T-helper 22 cell (primary cell): ENCODE data around the gene GPR84.

ENCODE experiments used
- DNase-seq: peaks from one replicate; pipeline ENCODE4 v3.0.0-alpha.2; 2020; ENCODE audit warnings: low read depth

GPR84 gene

DNA sequence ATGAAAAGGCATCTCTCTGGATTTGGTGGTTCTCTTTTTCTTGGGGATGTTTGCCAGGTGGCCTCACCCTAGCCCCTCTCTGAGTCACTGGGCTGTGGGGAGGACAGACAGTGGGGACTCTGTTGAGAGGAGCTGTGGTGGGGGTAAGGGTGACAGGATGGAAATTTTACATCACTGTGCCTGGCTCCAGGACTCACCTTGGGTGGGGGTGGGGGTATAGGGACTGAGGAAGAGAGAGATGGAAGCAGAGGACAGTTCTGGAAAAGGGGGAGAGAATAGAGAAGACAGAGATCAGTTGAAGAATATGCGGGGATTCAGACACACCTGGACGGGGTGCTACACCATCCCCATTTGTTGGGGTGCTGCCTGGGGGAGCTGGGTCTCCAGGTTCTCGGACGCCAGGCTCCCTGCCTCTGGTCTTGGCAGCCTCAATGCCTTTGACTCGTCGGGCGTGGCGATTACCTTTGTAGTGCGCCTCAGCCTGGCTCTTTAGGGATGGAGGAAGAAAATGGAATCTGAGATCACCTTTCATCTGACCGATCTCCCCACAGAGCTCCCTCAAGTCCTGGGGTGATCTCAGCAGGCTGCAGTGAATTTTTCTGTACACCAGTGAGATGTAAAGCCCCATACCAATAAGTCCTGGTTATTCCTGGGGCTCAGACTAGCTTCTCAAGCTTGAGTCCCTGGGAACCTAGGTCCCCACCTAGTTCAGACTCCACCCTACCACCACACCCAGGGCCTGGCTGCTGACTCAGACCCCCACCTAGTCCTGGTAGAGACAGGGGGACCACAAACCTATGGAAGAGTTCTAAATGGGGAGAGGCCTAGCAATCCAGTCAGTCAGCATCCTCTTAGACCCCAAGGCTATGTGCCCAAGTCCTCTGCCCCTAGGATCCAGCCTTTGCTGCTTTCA, 9.6 kb upstream of the GPR84 start:
- no peak for DNase-seq

DNA sequence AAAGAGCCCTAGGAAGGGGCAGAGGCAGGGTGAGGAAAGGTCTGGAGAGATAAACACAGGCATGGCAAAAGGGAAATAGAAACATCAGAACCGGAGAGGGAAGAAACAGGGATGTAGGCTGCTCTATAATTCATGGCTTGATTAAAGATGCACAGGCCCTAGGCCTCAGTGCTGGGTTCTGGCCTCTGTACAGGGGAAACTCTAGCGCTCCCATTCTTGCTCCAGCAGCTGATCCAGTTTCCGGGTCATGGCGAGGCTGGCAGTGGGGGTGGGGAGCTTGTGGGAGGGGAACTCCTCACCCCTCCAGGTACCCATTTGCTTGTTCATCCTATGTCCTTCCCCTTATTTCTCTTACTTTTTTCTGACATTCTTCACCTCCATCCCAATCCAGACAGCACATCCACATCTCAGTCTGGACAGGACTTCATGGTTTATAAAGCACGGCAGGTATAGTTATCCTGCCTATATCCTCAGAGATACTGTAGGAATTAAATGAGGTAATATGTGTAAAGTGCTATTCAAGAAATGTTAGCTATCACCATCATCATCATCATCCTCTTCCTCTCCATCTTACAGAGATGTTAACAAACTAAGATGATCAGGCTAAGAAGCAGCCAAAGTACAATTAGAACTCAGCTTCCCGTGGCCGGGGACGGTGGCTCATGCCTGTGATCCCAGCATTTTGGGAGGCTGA, 8.0 kb upstream of the GPR84 start:
- DNase-seq, result no peak

DNA sequence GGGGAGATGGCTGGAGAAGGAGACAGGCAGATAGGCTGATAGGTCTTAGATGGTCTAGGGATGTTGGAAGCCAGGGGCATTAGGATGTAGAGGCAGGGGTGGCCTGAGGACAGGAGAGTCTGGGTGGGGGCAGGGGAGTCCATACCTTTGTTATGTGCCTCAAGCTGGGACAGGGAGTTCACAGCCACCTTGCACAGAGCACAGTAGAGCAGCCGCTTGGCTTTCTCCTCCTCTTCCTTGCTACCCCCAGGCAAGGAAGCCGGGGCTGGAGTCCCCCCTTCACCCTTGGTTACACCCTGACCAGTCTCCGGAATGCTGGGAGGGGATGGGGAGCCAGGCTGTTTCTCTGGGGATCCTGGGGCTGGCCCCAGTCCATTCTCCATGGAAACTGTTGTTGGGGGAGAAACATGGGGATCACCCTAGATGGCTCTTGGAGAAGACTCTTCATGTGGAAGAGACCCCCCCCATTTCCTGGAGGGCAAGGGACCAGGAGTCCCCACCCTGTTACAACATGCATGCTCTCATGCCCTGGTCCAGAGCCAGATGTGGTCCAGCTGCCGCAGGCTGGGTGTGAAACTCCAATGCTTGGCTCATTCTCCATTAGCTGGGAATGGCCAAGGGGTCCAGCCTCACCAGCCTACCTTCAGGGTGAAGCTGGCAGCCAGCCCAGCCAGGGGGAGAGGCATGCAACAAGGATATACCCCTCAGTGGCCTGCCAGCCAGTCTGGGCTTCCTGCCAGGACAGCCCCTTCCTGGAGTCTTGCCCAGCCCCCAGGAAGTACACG, 7.2 kb upstream of the GPR84 start:
- DNase-seq, result no peak

GRCh38 chr12:54370171-54370730, 6.0 kb upstream of the GPR84 start:
- no peak for DNase-seq

- DNase-seq, result no peak
Measured at GRCh38 chr12:54369597-54370131, 5.4 kb upstream of the GPR84 start.

- peak; percentile 69 for DNase-seq
Measured at GRCh38 chr12:54368709-54369596, 4.7 kb upstream of the GPR84 start.

- no peak for DNase-seq
Measured at GRCh38 chr12:54368025-54368708, 3.9 kb upstream of the GPR84 start.

DNA sequence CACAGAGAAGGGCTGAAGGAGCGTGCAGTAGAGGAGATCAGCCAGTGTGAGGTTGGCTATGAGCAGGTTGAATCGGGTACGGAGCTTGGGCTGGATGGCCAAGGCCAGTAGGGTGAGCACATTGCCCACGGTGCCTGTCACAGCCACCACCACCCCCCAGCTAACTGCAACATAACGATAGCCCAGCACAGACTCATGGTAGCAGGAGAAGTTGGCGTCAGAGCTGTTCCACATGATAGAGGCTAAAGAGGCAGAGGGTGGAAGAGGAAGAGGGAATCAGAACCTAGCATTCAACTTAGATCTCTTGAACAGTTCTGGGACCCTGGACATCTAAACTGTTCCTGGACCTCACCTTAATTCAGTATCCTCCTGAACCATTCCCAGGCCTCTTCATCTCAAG, 668 bp downstream of the GPR84 start:
- no peak for DNase-seq

DNA sequence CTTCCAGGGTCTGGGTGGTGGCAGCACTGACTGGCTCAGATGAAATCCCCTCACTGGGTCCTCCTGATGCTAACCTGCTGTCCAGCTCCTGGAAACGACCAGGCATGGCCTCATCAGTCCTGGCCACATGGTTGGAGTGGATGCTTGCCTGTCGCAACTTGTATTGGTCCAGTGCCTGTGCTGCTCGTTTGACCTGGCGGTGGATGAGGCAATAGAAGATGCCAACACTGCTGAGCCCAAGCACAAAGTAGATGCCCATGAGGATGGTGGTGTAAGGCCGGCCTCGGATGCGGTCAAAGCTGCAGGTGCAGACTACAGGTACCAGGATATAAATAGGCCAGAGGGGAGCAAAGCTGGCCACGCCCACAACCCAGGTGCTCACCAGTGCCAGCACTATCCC, 1.2 kb downstream of the GPR84 start:
- no peak for DNase-seq

GRCh38 chr12:54360717-54361456, 3.4 kb downstream of the GPR84 start:
- no peak for DNase-seq

DNA sequence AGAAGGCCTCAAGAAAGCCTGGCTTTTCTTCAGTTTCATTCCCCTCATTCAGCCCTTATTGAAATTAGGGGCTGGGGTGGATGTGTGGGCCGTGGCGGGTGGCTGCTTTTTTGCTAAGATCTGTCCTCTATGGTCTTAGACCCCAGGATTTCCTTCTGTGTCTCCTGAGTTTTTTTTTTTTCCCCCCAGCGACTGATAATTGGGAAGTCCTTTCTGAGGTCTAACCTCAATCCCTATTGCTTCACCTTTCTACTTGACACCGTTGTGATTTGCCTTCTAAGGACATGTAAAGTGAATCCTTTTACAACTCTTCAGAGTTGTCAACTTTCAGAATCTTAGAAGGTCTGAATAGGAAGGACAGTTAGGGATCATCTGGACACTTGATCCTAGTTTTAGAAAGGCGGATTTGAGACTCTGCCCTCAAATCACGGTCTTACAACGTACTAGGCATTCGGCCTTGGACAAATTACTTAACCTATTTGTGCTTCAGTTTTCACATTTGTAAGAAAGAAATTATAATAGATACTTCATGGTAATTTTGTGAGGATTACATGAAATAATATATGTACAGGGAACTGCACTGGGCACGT, 4.4 kb downstream of the GPR84 start:
- DNase-seq, result no peak

- peak; percentile 94 for DNase-seq
Measured at GRCh38 chr12:54358945-54359761, 5.1 kb downstream of the GPR84 start.

DNA sequence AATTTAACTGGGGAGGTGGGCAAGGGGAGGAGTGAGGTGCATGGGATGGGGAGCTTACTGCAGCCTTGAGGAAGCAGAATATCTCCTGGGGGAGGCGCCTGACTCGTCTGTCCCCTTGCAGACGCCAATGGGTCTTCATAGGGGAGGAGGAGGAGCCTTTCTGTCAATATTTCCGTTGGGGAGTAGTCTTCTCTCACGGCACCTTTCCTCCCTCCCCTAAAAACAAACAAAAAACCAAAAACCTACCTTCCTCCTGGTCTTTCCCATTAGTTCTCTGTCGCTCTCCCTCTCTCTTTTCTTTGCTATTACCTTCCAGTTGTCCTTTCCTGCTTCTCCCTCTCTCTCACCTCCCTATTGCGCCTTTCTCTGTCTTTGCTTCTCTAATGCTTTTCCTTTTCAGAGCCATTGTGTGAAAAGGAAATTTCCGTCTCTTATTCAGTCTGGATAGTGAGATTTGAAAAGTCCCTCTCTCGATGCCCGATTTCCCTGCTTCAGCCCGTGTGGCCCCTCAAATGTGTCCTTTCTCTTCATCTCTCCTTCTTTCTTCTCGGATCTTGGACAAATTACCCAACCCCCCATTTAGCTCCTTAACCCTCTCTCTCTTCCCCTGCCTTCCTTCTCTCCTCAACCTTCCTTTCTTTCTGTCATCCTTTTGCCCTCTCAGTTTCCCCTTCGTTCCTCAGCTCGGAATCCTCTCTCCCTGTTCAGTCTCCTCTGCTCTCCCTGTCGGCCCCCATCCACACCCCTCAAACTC, 5.9 kb downstream of the GPR84 start:
- DNase-seq, result peak; percentile 47

DNA sequence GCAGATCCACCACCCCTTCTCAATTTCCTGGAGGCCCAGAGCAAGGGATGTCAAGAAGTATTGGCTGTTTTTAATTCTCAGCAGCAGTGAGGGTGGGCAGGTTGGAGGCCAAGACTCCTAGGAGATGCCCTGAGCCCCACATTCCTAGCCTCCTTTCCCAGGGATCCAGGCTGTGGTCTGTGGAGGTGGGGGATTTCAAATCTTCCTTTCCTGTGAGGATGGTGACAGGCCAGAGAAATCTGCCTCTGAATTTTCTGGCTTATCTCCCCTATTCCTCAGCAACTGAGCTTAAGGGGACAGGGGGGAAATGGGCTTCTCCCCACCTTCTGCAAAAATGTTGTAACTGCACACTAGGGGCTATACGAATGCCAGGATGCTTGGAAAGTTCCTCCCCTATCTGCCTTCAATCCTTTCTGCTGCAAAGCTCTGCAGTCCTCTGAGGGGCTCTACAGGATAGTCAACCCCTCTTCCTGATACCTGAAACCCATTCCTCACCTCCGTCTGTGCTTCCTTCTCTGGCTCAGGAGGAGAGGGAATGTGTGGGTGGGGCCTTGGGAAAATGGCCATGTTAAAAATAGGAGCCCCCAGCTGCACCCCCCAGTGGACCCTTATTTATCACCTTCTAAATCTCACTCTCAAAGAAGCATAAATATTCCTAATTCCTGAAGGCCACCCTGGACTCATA, 6.6 kb downstream of the GPR84 start:
- DNase-seq, result no peak

DNA sequence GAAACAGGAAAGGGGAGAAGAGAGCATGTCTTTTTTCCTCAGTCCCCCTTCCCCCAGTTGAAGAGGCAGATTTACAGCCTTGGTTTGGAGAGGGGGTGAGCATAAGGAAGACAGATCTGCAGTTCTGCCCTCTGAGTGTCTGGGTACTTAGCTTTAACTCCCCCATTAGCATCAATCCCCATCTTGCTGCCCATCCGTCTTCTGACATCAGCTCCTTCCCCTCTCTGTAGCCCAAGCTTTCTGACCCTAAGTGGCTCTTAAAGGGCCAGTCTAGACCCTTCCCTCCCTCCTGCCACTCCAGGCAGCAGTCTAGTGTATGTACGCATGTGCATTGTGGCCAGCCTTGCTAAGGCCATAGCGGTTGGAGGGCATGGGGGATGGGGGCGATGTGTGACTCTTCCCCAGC, 7.3 kb downstream of the GPR84 start:
- no peak for DNase-seq

DNA sequence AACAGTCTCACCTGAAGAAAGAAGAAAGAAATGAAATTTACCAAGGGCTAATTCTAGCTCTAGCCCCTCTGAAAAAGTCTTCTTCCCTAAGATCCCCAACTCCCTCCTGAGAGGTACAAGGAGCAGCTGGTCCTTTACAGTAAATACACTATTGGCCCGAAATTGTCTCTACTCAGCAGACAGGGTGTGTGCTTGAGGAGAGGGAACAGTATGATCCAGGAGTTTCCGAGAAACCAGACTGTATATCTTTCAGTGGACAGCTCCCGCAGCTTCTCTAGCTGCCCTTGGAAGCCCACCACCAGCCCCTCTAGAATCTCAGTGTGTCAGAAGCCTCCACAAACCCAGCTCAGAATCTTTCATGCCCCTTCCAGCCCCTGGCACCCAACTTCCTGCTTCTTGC, 8.1 kb downstream of the GPR84 start:
- no peak for DNase-seq
